Endothelial cell of umbilical vein (primary cell): ENCODE results near the gene NFATC2. TPM values are rescaled to one million over a fixed set of nuclear protein-coding genes. Genes with fewer than 3 reads are reported as not detected.
"Not testable (repeated sequence)": the region's sequence is repeated elsewhere in the genome, so short reads cannot be mapped to it uniquely, and the experiment has no call there.

ENCODE experiments used
- BruUV-seq: library from RNA; stranded (reverse); fragments of 400-500 nt; replicated peaks from 2 replicates; lab custom pipeline; 2021; lab: Mats Ljungman, UMichigan
- CTCF ChIA-PET: fragments of 300-600, 350-600 bp; sonication (Branson Sonifier 250); formaldehyde crosslinking; loops from one replicate; lab custom pipeline; 2021; ENCODE audit warnings: antibody characterized with exemption, inconsistent platforms; lab: Charles Lee
- POLR2A ChIA-PET: fragments of 300-600, 350-600 bp; sonication (Branson Sonifier 250); formaldehyde crosslinking; loops from one replicate; lab custom pipeline; 2021; ENCODE audit warnings: antibody characterized with exemption, inconsistent platforms; lab: Charles Lee
- DNase-seq: peaks from one replicate; pipeline ENCODE4 v3.0.0-alpha.2; 2011; ENCODE audit warnings: low read depth, low spot score
- FAIRE-seq: peaks from 2 replicates; lab custom pipeline; 2011; peaks lifted over from hg19 to GRCh38; lab: Jason Lieb, UNC
- H2AFZ ChIP-seq: 2 replicates; pipeline ENCODE4 v1.6.0; 2012; ENCODE audit warnings: low read depth, low read length, control low read depth, inconsistent platforms
- H3K27ac ChIP-seq: 2 replicates; pipeline ENCODE4 v1.5.1; 2011; ENCODE audit warnings: low read depth, mild to moderate bottlenecking, control low read depth, low read length, moderate library complexity; ENCODE audit not compliant: insufficient read depth
- H3K27me3 ChIP-seq, 2 experiments: 2 replicates each; pipeline versions ENCODE4 v1.6.0 to v1.6.1; 2011; ENCODE audit warnings: low read length in 2 of 2, mixed read lengths in 1 of 2; ENCODE audit not compliant: control insufficient read depth in 2 of 2, insufficient read depth in 2 of 2
- H3K36me3 ChIP-seq, 2 experiments: 2 replicates in 1 of 2; 3 replicates in 1 of 2; pipeline ENCODE4 v1.5.1; 2011; ENCODE audit warnings: low read length in 2 of 2, mild to moderate bottlenecking in 1 of 2, moderate library complexity in 1 of 2; ENCODE audit not compliant: control insufficient read depth in 2 of 2, insufficient read depth in 2 of 2; ENCODE audit errors: extremely low read depth in 1 of 2
- H3K4me1 ChIP-seq: 3 replicates; pipeline ENCODE4 v1.5.1; 2011; ENCODE audit warnings: mild to moderate bottlenecking, low read length; ENCODE audit not compliant: control insufficient read depth, insufficient read depth; ENCODE audit errors: extremely low read depth
- H3K4me2 ChIP-seq: 2 replicates; pipeline ENCODE4 v1.6.1; 2011; ENCODE audit warnings: low read length, control low read depth, mixed read lengths; ENCODE audit not compliant: insufficient read depth
- H3K4me3 ChIP-seq, 3 experiments: fragments of 200-600 bp in 1 of 3; sonication (generic), shearing (Covaris generic) in 1 of 3; replicated peaks in 1 of 3; 2 replicates each; pipeline ENCODE4 v1.5.1; 2011 to 2016; ENCODE audit warnings: control low read depth in 3 of 3, low read length in 3 of 3, mild to moderate bottlenecking in 2 of 3, inconsistent platforms in 1 of 3, low read depth in 1 of 3, moderate library complexity in 1 of 3; ENCODE audit not compliant: insufficient read depth in 1 of 3
- H3K79me2 ChIP-seq: 2 replicates; pipeline ENCODE4 v1.6.0; 2012; ENCODE audit warnings: low read length, inconsistent platforms; ENCODE audit not compliant: control insufficient read depth, insufficient read depth
- H3K9ac ChIP-seq: replicated peaks from 2 replicates; pipeline ENCODE3; 2011; ENCODE audit warnings: low read length, control low read depth; ENCODE audit not compliant: insufficient read depth; ENCODE audit errors: extremely low read depth
- H3K9me1 ChIP-seq: replicated peaks from 3 replicates; pipeline ENCODE4 v1.6.0; 2011; ENCODE audit warnings: mild to moderate bottlenecking, low read length; ENCODE audit not compliant: control insufficient read depth, insufficient read depth; ENCODE audit errors: extremely low read depth
- H3K9me3 ChIP-seq: replicated peaks from 2 replicates; pipeline ENCODE4 v1.5.1; 2012; ENCODE audit warnings: low read length, inconsistent platforms; ENCODE audit not compliant: control insufficient read depth, insufficient read depth
- H4K20me1 ChIP-seq: replicated peaks from 2 replicates; pipeline ENCODE3; 2011; ENCODE audit warnings: mild to moderate bottlenecking, low read length; ENCODE audit not compliant: control insufficient read depth, insufficient read depth; ENCODE audit errors: extremely low read depth
- EZH2 ChIP-seq: IDR thresholded peaks from 2 replicates; pipeline ENCODE4 v1.6.1; 2012; ENCODE audit warnings: borderline replicate concordance, low read depth, mild to moderate bottlenecking, moderate library complexity, low read length, inconsistent platforms; ENCODE audit not compliant: severe bottlenecking
- FOS ChIP-seq: IDR thresholded peaks from 2 replicates; pipeline ENCODE4 v1.6.1; 2011; ENCODE audit warnings: mild to moderate bottlenecking, low read length, moderate library complexity, borderline replicate concordance; ENCODE audit not compliant: insufficient read depth
- GATA2 ChIP-seq: IDR thresholded peaks from 2 replicates; pipeline ENCODE4 v1.7.0; 2011; ENCODE audit warnings: low read depth, mild to moderate bottlenecking, moderate library complexity, mixed read lengths, low read length; ENCODE audit not compliant: insufficient read length, insufficient read depth
- JUN ChIP-seq: IDR thresholded peaks from 2 replicates; pipeline ENCODE4 v1.6.1; 2011; ENCODE audit warnings: borderline replicate concordance, low read depth; ENCODE audit not compliant: insufficient read length, insufficient read depth
- MYC ChIP-seq: IDR thresholded peaks from one replicate; pipeline ENCODE4 v1.6.1; 2011; ENCODE audit warnings: mild to moderate bottlenecking, low read depth, low read length
- POLR2A ChIP-seq: IDR thresholded peaks from 2 replicates; pipeline ENCODE4 v1.6.1; 2012; ENCODE audit warnings: low read depth, mild to moderate bottlenecking, control low read depth, low read length
- POLR2AphosphoS5 ChIP-seq: IDR thresholded peaks from 2 replicates; pipeline ENCODE4 v1.6.1; 2012; ENCODE audit warnings: low read depth, mild to moderate bottlenecking, control low read depth, low read length, moderate library complexity; ENCODE audit not compliant: insufficient read depth
- dilution Hi-C: fragments of 300-500 bp; cut with MboI; formaldehyde crosslinking; loops from one replicate; pipeline ENCODE4 v1.15.0; 2019; ENCODE audit warnings: low sequenced_read_pairs; ENCODE audit not compliant: extremely low pct_ligation_motif_present
- intact Hi-C: fragments of 100-400 bp; cut with micrococcal nuclease; formaldehyde crosslinking; loops from one replicate; pipeline ENCODE4 v1.10.0; 2022
- polyA plus RNA-seq, 4 experiments: library from polyadenylated mRNA; depleted of rRNA in 3 of 4; stranded (reverse) in 3 of 4; unstranded in 1 of 4; fragments of >200 nt; gene quantifications; 2 replicates each; pipeline versions ENCODE4 v1.2.1 to v1.2.3, GENCODE V29; 2011 to 2012; ENCODE audit warnings: missing spikeins in 1 of 4
- total RNA-seq: library from RNA; stranded (reverse); gene quantifications from 2 replicates; pipeline ENCODE4 v1.2.3, GENCODE V29; 2021
- TF ChIP-seq, protein P1 (sequence below), 2 donors: IDR thresholded peaks; 1 replicate in 1 of 2; 2 replicates in 1 of 2; pipeline ENCODE4 v1.5.1; 2011; ENCODE audit warnings: low read length in 2 of 2, mild to moderate bottlenecking in 2 of 2, moderate library complexity in 2 of 2, control low read depth in 1 of 2, inconsistent platforms in 1 of 2, low read depth in 1 of 2; ENCODE audit not compliant: insufficient read depth in 1 of 2; ENCODE audit errors: extremely low read depth in 1 of 2
- TF ChIP-seq, protein P2 (sequence below): IDR thresholded peaks from 2 replicates; pipeline ENCODE4 v1.6.1; 2011; ENCODE audit not compliant: insufficient read depth, insufficient read length

The NFATC2 gene
- total and polyA plus RNA-seq, 2 donors (not counting 3 experiments of a cell fraction or from before 2014, with no cell fraction given) = 3.1 to 13.0 TPM

DNA sequence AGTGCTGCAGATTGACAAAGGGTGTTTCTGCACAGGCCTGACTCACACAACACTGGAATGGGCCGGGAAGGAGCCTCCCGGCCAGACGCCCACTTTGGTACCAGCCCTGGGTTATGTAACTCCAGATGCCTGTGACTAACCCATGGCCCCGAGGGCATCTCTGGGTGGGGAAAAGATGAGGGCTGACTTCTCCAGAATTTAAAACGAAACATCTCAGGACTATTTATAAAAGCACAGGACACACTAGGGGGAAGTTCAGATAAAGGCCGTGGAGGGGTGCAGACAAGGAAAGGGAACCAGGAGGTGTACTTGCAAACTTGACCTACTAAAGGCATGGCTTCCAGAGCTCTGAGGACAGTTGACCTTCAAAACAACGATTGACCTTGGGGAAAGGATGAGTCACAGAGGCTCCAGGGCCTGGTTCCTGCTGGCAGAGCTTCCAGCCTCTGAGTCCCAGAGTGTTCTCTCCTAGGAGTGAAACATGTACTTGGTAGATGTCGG, 196.9 kb downstream of the NFATC2 start:
- no TSS peak for BruUV-seq
- Histone ChIP-seq H3K27ac (no peak overlapping the region), H3K9me1 (no peaks in the 10 kb centered on the region), H3K9me3 (no peaks in the 10 kb centered on the region), H3K4me2 (no peak overlapping the region), H3K4me3 (no peak overlapping the region), H3K36me3 (no peaks in the 10 kb centered on the region), H2AFZ (no peak overlapping the region), H3K4me1 (peaks cover 8% of the 10 kb centered on the region), H4K20me1 (no peaks in the 10 kb centered on the region), H3K79me2 (no peaks in the 10 kb centered on the region), H3K27me3 (no peaks in the 10 kb centered on the region), H3K9ac (no peak overlapping the region)
- FAIRE-seq = peak; percentile 43
- POLR2A ChIA-PET = no interaction called here
- TF ChIP-seq POLR2A = no peak
- TF ChIP-seq, protein P1, sequence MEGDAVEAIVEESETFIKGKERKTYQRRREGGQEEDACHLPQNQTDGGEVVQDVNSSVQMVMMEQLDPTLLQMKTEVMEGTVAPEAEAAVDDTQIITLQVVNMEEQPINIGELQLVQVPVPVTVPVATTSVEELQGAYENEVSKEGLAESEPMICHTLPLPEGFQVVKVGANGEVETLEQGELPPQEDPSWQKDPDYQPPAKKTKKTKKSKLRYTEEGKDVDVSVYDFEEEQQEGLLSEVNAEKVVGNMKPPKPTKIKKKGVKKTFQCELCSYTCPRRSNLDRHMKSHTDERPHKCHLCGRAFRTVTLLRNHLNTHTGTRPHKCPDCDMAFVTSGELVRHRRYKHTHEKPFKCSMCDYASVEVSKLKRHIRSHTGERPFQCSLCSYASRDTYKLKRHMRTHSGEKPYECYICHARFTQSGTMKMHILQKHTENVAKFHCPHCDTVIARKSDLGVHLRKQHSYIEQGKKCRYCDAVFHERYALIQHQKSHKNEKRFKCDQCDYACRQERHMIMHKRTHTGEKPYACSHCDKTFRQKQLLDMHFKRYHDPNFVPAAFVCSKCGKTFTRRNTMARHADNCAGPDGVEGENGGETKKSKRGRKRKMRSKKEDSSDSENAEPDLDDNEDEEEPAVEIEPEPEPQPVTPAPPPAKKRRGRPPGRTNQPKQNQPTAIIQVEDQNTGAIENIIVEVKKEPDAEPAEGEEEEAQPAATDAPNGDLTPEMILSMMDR (IDR thresholded peaks at IDR 0.05; ENCODE audit: extremely low read depth in 1 of 2, insufficient read depth in 1 of 2, low read depth in 1 of 2, low read length in 2 of 2) = no peak
- TF ChIP-seq EZH2 = no peak
- peak; percentile 26 for TF ChIP-seq JUN
- peak; percentile 21 for TF ChIP-seq POLR2AphosphoS5
- TF ChIP-seq GATA2 = no peak
- no peak for TF ChIP-seq MYC
- TF ChIP-seq FOS = peak; percentile 32
- TF ChIP-seq, protein P2, sequence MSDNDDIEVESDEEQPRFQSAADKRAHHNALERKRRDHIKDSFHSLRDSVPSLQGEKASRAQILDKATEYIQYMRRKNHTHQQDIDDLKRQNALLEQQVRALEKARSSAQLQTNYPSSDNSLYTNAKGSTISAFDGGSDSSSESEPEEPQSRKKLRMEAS = no peak
- dilution Hi-C loops (no loop called here), intact Hi-C loops (no loop called here)
- CTCF ChIA-PET = interaction anchor here (1.5 to 1.8 kb wide), 5 partner anchors 9 to 358 kb away, joined by 3 to 11 read pairs (median 4); no protein-coding TSS in a partner anchor
- peak; percentile 57 for DNase-seq

DNA sequence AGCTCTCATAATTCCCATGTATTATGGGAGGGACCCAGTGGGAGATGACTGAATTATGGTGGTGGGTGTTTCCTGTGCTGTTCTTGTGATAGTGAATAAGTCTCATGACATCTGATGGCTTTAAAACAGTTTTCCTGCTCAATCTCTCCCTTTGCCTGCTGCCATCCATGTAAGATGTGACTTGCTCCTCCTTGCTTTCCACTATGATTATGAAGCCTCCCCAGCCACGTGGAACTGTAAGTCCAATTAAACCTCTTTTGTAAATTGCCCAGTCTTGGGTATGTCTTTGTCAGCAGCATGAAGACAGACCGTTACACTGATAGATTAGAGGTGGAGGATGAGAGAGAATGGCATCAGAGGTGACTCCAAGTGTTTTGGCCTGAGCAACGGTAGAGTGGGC, 198.7 kb downstream of the NFATC2 start:
- peaks cover 11% of the 10 kb centered on the region for H3K4me1 ChIP-seq
- H3K4me3 ChIP-seq, FAIRE-seq, intact Hi-C loops, H3K9ac ChIP-seq, DNase-seq, H3K36me3 ChIP-seq, dilution Hi-C loops, POLR2A ChIA-PET, H2AFZ ChIP-seq, BruUV-seq, H3K27me3 ChIP-seq, H4K20me1 ChIP-seq, H3K9me3 ChIP-seq, H3K4me2 ChIP-seq, H3K79me2 ChIP-seq, H3K9me1 ChIP-seq, H3K27ac ChIP-seq: not testable (repeated sequence)
- CTCF ChIA-PET = interaction anchor here (0.9 to 1.1 kb wide), 2 partner anchors 18 to 19 kb away, joined by 3 read pairs; no protein-coding TSS in a partner anchor
